ENCODE measurements around the gene COX7A2. TPM values are rescaled to one million over a fixed set of nuclear protein-coding genes. Genes with fewer than 3 reads are reported as not detected.

Gene COX7A2
- total RNA-seq, 1 donor from 2014 or later, result 529 TPM

DNA sequence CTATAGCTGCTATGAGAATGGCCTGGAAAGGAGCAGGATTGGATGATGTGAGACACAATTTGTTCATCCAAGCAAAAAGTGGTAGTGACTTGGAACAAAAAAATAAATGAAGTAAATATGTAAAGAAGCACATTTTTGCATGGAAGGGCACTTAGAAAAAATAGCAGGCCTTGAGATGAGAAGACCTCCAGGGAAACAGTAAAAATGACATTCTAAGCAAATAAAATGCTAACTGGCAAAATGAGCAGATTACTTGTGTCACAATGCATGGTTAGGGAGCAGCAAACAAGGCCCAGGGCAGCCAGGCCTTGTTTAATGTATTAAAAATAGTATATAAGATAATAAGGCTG lies 19.8 kb upstream of the COX7A2 start:
- Mint-ChIP-seq H3K27ac (no peak overlapping the region), H3K27me3 (ENCODE audit: low read depth) (no peaks in the 10 kb centered on the region), H3K36me3 (ENCODE audit: low read depth) (peaks cover 25% of the 10 kb centered on the region), H3K4me1 (ENCODE audit: low read depth) (peaks cover 11% of the 10 kb centered on the region), H3K9me3 (no peaks in the 10 kb centered on the region), H3K4me3 (ENCODE audit: low read depth) (no peak overlapping the region)
- no peak for DNase-seq (ENCODE audit: low spot score)
- intact Hi-C loops (cut with micrococcal nuclease), result no loop called here

DNA sequence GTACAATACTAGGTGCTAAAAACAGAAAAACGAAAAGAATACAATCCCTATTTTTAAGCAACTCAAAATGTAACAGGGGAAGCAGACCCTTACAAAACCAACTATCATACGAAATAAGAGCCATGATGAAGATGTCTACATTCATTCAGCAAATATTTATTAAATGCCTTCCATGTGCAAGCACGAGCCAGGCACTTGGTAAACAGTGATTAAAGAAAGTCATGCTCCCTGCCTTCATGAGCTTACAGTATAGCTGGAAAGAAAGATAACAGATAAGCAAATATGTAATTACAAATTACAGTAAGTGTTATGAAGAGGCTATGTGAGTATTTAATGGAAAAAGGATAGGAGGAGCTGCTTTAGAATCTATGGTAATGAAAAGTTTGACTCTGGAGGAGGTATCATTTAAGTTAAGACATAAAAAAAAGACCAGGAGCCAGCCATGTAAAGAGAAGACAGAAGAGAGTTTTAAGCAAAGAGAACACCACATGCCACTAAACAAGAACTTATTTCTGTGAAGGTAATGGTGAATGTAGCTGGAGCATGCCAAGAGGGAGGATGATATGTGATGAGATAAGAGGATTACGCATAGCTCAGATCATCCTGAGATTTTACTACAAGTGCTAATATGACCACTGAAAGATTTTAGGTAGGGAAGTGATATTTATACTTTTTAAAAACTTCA lies 19.3 kb upstream of the COX7A2 start:
- Mint-ChIP-seq H3K36me3 (ENCODE audit: low read depth) (peaks cover 27% of the 10 kb centered on the region), H3K4me3 (ENCODE audit: low read depth) (no peak overlapping the region), H3K27ac (no peak overlapping the region), H3K27me3 (ENCODE audit: low read depth) (no peaks in the 10 kb centered on the region), H3K4me1 (ENCODE audit: low read depth) (peaks cover 11% of the 10 kb centered on the region), H3K9me3 (no peaks in the 10 kb centered on the region)
- no peak for DNase-seq (ENCODE audit: low spot score)
- intact Hi-C loops (cut with micrococcal nuclease), result no loop called here

DNA sequence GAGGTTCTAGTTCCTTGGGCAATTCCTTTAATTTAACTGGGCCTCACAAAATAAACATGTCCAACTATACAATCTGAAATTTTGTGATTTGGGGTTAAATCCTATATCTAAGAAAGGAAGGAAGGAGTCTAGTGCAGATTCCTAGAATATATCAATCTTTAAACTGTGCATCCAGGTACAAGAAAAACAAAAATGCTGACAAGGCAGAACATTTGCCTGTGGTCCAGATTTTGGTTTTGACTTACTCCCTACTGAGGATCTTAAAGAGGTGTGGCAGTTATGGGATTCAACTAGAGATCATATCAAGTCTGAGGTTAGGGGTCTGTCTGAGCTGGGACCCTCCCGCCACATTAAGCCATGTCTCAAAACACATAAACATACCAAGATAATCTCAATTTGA lies 17.7 kb upstream of the COX7A2 start:
- no peaks in the 10 kb centered on the region for H3K9me3 Mint-ChIP-seq

DNA sequence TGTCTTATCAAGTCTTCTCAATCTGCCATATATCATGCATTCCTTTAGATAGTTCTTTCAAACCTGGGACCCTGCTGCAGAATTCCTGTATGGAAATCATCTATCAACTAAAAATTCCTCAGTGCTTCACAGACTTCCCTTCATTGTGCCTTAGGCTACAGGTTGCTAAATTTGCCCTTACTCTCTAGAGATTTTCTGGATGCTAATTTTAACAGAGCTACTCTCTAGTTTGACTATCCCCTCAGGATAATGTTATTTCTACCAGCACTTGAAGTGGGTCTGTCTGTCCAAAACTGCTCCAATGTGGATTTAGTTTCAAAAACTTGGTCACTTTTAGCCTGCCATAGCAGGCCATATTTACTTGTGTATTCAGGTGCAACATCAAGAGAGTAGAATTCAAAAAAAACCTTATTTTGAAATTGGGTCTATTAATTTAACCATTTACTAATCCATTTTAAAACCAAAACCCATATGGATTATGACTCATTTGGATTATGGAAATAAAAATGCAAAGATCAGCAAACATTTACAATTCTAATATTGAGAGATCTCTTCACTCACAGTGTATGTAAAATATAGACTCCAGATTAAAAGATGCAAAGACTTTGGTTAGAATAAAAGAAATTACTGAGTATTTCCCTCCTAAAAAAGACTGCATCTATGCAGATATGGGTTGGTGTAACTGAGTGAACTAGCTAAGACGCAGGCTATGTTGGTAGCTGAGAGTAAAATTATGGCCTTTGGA lies 13.9 kb upstream of the COX7A2 start:
- intact Hi-C loops (cut with micrococcal nuclease), result no loop called here
- no peak for DNase-seq (ENCODE audit: low spot score)
- no peaks in the 10 kb centered on the region for H3K9me3 Mint-ChIP-seq
- H3K27ac Mint-ChIP-seq, result no peak overlapping the region
- peaks cover 46% of the 10 kb centered on the region for H3K36me3 Mint-ChIP-seq (ENCODE audit: low read depth)
- no peak overlapping the region for H3K4me3 Mint-ChIP-seq (ENCODE audit: low read depth)
- H3K4me1 Mint-ChIP-seq (ENCODE audit: low read depth), result peaks cover 2% of the 10 kb centered on the region
- H3K27me3 Mint-ChIP-seq (ENCODE audit: low read depth), result no peaks in the 10 kb centered on the region

More for the DNA sequence above, 17.7 kb upstream of the COX7A2 start:
- Mint-ChIP-seq H3K4me3 (ENCODE audit: low read depth) (no peak overlapping the region), H3K27me3 (ENCODE audit: low read depth) (no peaks in the 10 kb centered on the region), H3K27ac (no peak overlapping the region), H3K36me3 (ENCODE audit: low read depth) (peaks cover 40% of the 10 kb centered on the region), H3K4me1 (ENCODE audit: low read depth) (peaks cover 3% of the 10 kb centered on the region)
- no peak for DNase-seq (ENCODE audit: low spot score)
- intact Hi-C loops (cut with micrococcal nuclease), result no loop called here

DNA sequence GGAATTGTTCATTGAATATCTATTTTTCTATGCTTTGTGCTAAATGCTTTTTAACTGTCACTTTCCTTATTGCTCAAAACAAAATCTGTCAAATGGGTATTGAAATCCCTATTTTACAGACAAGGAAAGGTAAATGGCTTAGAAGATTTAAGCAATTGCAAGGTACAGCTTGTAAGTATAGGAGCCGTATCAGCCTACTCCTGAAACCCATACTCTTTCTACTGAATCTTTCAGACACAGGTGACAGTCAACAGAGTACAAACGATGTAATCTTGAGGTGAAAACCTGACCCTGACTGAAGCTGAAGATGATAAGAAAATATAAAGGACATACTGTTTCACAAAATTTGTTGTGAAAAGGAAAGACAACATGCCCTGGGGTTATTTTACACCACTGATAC lies 7.0 kb upstream of the COX7A2 start:
- Mint-ChIP-seq H3K36me3 (ENCODE audit: low read depth) (peaks cover 15% of the 10 kb centered on the region), H3K27ac (no peak overlapping the region), H3K27me3 (ENCODE audit: low read depth) (peaks cover 10% of the 10 kb centered on the region), H3K9me3 (no peaks in the 10 kb centered on the region), H3K4me3 (ENCODE audit: low read depth) (no peak overlapping the region), H3K4me1 (ENCODE audit: low read depth) (peaks cover 4% of the 10 kb centered on the region)
- DNase-seq (ENCODE audit: low spot score), result no peak
- intact Hi-C loops (cut with micrococcal nuclease), result no loop called here

DNA sequence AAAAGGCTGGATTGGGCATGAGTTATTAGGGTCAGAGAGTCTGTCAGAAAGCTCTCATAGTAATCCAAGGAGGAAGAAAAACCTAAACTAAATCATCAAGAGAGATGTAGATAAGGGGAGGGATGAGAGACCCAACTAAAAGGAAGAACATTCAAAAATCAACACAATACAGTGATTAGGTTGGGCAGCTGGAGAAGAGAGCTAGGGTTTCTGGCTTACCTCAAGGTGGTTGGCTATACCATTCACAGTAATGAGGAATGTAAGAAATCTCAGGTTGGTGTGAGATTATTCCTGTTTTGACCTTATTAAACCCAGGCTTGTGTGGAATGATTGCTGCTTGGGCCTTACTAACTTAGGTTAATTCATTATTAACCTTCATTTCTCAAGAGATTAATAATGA lies 6.2 kb upstream of the COX7A2 start:
- intact Hi-C loops (cut with micrococcal nuclease), result no loop called here

DNA sequence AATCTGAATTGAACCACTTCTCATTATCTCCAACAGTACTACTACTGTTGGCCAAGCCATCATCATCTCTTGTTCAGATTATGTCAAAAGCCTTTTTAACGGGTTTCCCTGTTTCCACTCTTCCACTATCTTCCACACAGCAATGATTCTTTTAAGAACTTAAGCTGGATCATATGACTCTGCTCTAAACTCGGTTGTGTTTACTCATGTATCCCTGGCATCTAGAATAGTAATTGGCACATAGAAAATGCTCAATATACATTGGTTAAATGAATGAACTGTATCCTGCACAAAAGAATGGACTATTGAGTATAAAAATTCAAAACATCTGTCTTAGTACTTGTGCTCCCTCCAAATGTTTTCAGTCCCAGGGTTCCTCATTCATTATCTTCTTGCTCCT lies 2.8 kb upstream of the COX7A2 start:
- DNase-seq (ENCODE audit: low spot score), result no peak
- Mint-ChIP-seq H3K4me3 (ENCODE audit: low read depth) (no peak overlapping the region), H3K27ac (no peak overlapping the region)

More for the DNA sequence above, 6.2 kb upstream of the COX7A2 start:
- peaks cover 4% of the 10 kb centered on the region for H3K4me1 Mint-ChIP-seq (ENCODE audit: low read depth)
- H3K9me3 Mint-ChIP-seq, result no peaks in the 10 kb centered on the region
- H3K27ac Mint-ChIP-seq, result no peak overlapping the region
- peaks cover 11% of the 10 kb centered on the region for H3K27me3 Mint-ChIP-seq (ENCODE audit: low read depth)
- no peak for DNase-seq (ENCODE audit: low spot score)
- H3K36me3 Mint-ChIP-seq (ENCODE audit: low read depth), result peaks cover 15% of the 10 kb centered on the region
- no peak overlapping the region for H3K4me3 Mint-ChIP-seq (ENCODE audit: low read depth)

DNA sequence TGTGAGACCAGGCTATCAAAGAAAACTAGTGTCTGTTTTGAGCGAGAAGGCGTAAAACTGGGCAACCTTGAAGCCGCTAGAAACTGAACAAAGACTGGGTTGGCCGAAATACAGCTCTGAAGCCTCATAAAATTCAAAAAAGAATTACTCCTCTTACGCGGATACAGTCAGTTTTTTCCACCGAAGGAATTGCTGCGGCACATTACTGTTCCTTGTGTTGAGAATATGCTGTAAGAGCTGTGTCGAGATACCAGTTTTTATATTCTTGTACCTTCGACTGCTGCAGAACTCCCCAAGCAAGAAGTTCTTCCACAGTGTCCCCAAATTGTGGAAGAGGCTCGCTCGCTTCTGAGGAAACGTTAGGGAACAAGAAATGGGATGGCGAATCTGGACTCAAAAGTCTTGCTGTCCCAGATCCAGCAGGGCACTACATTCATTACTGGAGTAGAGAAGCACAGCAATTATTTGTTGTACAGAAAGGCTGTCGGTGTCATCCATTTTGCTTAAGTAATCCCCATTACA lies 523 bp upstream of the COX7A2 start:
- Mint-ChIP-seq H3K4me1 (ENCODE audit: low read depth) (peaks cover 18% of the 10 kb centered on the region), H3K36me3 (ENCODE audit: low read depth) (peaks cover 33% of the 10 kb centered on the region), H3K4me3 (ENCODE audit: low read depth) (peak overlapping the region; percentile 97), H3K9me3 (no peaks in the 10 kb centered on the region), H3K27me3 (ENCODE audit: low read depth) (peaks cover 12% of the 10 kb centered on the region), H3K27ac (peak overlapping the region; percentile 97)
- DNase-seq (ENCODE audit: low spot score), result no peak
- intact Hi-C loops (cut with micrococcal nuclease), result loop anchor here (5.0 kb wide), 1 partner anchor 1722 kb away; the partner anchor contains the start of gene EEF1A1

More for the DNA sequence above, 2.8 kb upstream of the COX7A2 start:
- intact Hi-C loops (cut with micrococcal nuclease), result no loop called here
- Mint-ChIP-seq H3K9me3 (no peaks in the 10 kb centered on the region), H3K27me3 (ENCODE audit: low read depth) (peaks cover 12% of the 10 kb centered on the region), H3K36me3 (ENCODE audit: low read depth) (peaks cover 16% of the 10 kb centered on the region), H3K4me1 (ENCODE audit: low read depth) (peaks cover 12% of the 10 kb centered on the region)

DNA sequence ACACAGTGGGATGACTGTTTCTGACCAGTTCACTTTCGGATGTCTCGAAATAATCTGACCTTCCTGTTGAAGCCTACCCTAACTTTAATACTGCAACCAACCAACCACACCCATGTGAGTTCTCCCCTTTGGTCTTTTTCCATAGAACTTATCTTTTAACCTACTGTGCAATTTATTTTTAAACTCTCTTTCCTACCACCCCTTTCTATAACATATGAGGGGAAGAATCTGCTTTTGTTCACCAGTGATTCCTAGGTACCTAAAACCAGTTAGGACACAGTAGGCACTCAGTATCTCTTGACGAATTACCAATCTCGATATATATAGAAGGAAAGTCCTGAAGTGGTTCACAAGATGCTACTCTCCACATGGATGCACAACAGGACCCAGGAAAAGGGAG lies 7.0 kb downstream of the COX7A2 start:
- Mint-ChIP-seq H3K27ac (no peak overlapping the region), H3K27me3 (ENCODE audit: low read depth) (no peaks in the 10 kb centered on the region), H3K9me3 (no peaks in the 10 kb centered on the region)

DNA sequence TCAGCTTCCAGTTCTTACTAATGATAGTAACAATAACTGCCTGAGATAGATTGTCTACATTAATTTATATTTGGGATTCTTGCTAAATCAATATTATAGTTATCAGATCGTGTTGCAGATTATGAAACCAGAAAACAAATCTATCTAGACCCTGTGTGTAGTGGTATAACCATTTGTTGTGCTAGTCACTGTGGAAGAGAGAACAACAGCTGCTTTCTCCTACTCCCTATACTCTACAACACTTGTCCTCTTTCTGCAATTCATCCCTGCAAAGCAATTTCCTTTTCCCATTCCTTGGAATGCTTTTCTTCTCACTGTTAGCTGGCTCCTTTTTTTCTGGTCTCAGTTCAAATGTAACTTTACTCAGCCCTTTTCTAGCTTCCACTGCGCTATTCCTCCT lies 8.3 kb downstream of the COX7A2 start:
- peaks cover 33% of the 10 kb centered on the region for H3K36me3 Mint-ChIP-seq (ENCODE audit: low read depth)
- intact Hi-C loops (cut with micrococcal nuclease), result no loop called here
- H3K27me3 Mint-ChIP-seq (ENCODE audit: low read depth), result no peaks in the 10 kb centered on the region
- no peaks in the 10 kb centered on the region for H3K4me1 Mint-ChIP-seq (ENCODE audit: low read depth)
- H3K9me3 Mint-ChIP-seq, result no peaks in the 10 kb centered on the region
- DNase-seq (ENCODE audit: low spot score), result no peak
- no peak overlapping the region for H3K4me3 Mint-ChIP-seq (ENCODE audit: low read depth)
- H3K27ac Mint-ChIP-seq, result no peak overlapping the region

More for the DNA sequence above, 7.0 kb downstream of the COX7A2 start:
- intact Hi-C loops (cut with micrococcal nuclease), result no loop called here
- Mint-ChIP-seq H3K4me3 (ENCODE audit: low read depth) (no peak overlapping the region), H3K36me3 (ENCODE audit: low read depth) (peaks cover 45% of the 10 kb centered on the region), H3K4me1 (ENCODE audit: low read depth) (peaks cover 6% of the 10 kb centered on the region)
- no peak for DNase-seq (ENCODE audit: low spot score)

DNA sequence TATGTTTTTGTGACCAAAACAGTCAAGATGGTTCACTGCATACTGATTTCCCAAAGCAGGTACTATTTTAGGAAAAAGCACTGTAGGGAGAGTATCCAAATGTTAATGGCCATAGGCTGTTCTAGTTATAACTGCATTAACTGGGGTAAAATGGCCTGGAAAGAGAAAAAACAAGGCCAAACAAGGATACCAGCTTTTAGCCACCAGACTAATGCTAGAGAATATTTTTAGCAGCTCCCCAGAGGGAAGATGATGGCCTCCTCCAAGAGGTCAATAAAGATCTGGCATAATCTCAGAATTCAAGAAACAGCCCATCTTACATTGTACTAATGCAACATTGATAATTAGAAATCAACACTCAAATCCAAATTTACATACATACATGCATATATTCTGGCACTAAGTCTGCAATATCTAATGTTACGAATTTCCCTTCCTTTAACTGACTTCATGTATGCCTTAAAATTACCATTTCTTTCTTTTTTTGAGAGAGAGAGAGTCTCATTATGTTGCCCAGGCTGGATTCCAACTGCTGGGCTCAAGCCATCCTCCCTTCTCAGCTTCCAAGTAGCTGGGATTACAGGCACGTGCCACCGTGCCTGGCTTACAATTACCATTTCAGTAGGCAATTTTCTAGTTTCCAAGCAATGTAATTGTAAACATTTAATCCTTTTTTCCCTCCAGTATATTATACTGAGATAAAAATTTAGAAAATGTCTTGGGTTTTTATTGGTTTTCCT lies 9.3 kb downstream of the COX7A2 start:
- intact Hi-C loops (cut with micrococcal nuclease), result no loop called here
- no peaks in the 10 kb centered on the region for H3K4me1 Mint-ChIP-seq (ENCODE audit: low read depth)
- H3K27ac Mint-ChIP-seq, result no peak overlapping the region
- no peaks in the 10 kb centered on the region for H3K27me3 Mint-ChIP-seq (ENCODE audit: low read depth)
- DNase-seq (ENCODE audit: low spot score), result no peak
- H3K4me3 Mint-ChIP-seq (ENCODE audit: low read depth), result no peak overlapping the region
- peaks cover 24% of the 10 kb centered on the region for H3K36me3 Mint-ChIP-seq (ENCODE audit: low read depth)
- H3K9me3 Mint-ChIP-seq, result no peaks in the 10 kb centered on the region

DNA sequence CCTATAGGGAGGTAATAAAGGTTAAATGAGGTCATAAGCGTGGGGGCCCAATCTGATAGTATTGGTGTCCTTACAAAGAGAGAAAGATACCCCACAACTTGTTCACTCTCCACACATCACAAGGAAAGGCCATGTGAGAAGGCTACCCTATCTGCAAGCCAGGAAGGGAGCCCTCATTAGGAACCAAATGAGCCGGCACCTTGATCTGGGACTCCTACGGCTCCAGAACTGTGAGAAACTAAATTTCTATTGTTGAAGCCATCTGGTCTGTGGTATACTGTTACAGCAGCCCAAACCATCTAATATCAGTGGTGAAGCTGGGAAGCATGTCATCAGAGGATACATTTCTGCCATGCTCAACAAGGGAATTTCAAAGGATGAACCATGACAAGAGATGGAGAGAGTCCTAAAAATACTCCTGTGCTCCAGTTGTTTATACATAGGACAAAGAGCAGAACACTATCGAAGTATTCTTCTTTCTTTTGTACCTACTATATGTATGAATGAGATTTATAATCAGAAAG lies 10.4 kb downstream of the COX7A2 start:
- Mint-ChIP-seq H3K27ac (no peak overlapping the region), H3K4me1 (ENCODE audit: low read depth) (no peaks in the 10 kb centered on the region), H3K4me3 (ENCODE audit: low read depth) (no peak overlapping the region), H3K36me3 (ENCODE audit: low read depth) (peaks cover 17% of the 10 kb centered on the region), H3K9me3 (no peaks in the 10 kb centered on the region), H3K27me3 (ENCODE audit: low read depth) (no peaks in the 10 kb centered on the region)
- DNase-seq (ENCODE audit: low spot score), result no peak
- intact Hi-C loops (cut with micrococcal nuclease), result no loop called here

Data from activated T-helper 2 cell treated with anti-CD3 and anti-CD28 coated beads, Interferon-gamma antibody, Interleukin-2, Interleukin-4, amounts not matched to agents 10 μg/mL and 5 μg/mL and 100 μg/mL, durations not matched to agents 14 hours and 24 hours and 36 hours (primary cell).